ENCODE data around the gene RPS26.
A peak's percentile ranks its signal among the peaks of the same experiment; 100 is the strongest.
"Not testable (repeated sequence)": the region's sequence is repeated elsewhere in the genome, so short reads cannot be mapped to it uniquely, and the experiment has no call there.

Gene RPS26

DNA sequence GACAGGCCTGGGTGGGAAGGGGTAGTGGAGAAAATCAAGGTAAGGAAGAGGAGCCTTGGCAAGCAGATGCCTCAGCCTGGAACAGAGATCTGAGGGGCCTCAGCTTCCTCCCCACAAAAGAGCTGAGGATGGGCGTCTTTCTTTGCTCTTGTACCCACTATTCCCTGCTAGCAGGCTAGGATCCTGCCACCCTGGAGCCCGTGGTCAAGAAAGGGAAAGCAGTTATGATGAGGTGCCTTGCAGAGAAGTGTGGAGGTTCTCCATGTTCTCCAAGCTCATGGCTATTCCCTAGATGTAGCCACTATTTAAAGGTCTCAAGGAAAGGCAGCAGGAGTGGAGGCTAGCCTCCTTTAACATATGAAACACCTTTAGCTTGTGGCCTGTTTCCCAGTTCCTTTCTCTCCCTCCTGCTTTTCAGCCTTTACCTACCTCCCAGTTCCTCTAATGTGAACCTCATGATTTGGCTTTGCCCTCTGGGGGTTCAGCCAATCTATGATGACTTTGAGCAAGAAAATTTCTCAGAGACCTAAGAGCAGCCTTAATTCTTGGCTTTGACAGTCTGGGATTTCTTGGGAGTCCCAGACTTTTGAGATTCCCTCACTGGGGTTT lies 19.7 kb upstream of the RPS26 start:
- no peak for DNase-seq (ENCODE audit: low read depth)

- no peak for DNase-seq (ENCODE audit: low read depth)
Observed at GRCh38 chr12:56028511-56029165, 13.1 kb upstream of the RPS26 start.

DNA sequence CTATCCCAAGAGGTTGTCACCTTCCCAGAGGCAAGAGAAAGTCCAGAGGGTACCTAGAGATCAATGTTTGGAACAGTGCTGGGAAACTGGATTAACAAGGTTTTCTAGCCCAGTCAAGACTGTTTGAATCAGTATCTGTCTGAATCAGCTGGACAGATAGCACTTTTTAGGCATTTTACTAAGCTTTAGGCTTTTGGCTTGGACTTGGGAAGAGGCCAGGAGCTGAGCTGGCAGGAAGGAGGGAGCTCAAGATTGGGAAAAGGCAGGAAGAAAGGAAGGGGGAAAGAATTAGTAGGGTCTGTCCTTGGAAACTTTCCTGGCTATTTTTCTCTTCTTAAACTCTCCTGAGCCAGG lies 12.6 kb upstream of the RPS26 start:
- peak; percentile 16 for DNase-seq (ENCODE audit: low read depth)

DNA sequence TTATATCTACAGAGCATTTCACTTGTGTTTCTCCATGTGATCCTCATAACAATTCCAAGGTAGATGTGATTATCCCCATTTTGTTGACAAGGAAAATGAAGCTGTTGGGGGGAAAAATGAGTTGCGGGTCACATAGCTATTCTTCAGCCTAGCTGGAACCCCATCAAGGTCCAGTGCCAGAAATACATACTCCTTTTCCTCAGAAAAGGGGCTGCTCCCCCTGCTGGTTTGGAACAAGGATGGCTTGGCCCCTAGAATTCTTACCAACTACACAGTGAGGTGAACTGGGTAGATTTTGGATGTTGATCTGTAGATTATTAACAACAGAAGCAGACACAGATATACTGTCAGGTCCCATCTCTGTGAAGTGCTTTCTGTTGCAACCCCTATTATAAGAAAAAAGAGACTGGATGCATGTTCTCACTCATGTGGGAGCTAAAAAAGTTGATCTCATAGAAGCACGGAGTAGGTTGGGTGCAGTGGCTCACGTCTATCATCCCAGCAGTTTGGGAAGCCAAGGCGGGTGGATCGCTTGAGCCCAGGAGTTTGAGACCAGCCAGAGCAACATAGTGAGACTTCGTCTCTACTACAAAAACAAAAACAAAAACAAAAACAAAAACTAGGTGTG lies 11.9 kb upstream of the RPS26 start:
- peak; percentile 43 for DNase-seq (ENCODE audit: low read depth)

DNA sequence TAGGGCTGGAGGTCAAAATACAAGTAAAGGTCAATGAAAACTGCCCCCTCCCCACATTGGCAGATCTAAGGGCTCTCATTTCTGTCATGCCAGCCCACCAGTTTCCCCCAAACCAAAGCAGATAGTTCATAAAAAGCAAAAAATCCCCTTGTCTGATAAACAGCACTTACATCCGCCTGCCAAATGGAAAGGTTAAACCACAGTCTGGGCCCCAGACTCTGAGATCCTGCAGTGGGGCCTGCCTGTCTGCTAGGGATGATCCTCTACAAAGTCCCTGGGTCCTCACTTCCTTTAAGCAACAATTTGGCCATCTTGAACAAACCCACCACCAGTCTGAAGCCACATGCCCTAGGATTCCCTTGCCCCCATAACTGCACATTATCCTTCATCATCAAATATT lies 9.7 kb upstream of the RPS26 start:
- DNase-seq (ENCODE audit: low read depth), result no peak

DNA sequence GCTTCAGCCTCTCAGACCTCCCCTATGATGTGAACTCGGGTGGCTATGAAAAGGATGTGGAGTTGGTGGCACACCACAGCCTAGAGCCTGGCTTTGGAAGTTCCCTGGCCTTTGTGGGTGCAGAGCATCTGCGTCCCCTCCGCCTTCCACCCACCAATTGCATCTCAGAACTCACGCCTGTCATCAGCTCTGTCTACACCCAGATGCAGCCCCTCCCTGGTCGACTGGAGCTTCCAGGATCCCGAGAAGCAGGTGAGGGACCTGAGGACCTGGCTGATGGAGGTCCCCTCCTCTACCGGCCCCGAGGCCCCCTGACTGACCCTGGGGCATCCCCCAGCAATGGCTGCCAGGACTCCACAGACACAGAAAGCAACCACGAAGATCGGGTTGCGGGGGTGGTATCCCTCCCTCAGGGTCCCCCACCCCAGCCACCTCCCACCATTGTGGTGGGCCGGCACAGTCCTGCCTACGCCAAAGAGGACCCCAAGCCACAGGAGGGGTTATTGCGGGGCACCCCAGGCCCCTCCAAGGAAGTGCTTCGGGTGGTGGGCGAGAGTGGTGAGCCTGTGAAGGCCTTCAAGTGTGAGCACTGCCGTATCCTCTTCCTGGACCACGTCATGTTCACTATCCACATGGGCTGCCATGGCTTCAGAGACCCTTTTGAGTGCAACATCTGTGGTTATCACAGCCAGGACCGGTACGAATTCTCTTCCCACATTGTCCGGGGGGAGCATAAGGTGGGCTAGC lies 7.0 kb upstream of the RPS26 start:
- no peak for DNase-seq (ENCODE audit: low read depth)

DNA sequence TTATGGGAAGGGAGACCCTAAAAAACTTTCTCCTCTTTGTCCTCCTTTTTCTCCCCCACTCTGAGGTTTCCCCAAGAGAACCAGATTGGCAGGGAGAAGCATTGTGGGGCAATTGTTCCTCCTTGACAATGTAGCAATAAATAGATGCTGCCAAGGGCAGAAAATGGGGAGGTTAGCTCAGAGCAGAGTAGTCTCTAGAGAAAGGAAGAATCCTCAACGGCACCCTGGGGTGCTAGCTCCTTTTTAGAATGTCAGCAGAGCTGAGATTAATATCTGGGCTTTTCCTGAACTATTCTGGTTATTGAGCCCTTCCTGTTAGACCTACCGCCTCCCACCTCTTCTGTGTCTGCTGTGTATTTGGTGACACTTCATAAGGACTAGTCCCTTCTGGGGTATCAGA lies 4.6 kb upstream of the RPS26 start:
- peak; percentile 30 for DNase-seq (ENCODE audit: low read depth)

DNA sequence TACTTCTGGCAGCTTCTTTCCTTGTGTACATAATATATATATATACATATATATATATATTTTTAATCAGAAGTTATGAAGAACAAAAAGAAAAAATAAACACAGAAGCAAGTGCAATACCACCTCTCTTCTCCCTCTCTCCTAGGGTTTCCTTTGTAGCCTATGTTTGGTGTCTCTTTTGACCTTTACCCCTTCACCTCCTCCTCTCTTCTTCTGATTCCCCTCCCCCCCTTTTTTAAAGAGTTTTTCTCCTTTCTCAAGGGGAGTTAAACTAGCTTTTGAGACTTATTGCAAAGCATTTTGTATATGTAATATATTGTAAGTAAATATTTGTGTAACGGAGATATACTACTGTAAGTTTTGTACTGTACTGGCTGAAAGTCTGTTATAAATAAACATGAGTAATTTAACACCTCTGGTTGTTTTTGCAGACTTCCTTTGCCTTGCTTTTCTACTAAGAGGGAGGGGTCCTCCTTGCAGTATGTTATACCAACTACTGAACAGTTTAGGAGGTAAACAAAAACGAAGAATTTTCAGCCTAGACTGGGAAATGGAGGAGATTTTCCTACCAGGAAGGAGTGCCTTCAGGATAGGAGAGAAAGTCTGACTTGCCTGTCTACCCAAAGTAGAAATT lies 3.6 kb upstream of the RPS26 start:
- DNase-seq (ENCODE audit: low read depth), result no peak

DNA sequence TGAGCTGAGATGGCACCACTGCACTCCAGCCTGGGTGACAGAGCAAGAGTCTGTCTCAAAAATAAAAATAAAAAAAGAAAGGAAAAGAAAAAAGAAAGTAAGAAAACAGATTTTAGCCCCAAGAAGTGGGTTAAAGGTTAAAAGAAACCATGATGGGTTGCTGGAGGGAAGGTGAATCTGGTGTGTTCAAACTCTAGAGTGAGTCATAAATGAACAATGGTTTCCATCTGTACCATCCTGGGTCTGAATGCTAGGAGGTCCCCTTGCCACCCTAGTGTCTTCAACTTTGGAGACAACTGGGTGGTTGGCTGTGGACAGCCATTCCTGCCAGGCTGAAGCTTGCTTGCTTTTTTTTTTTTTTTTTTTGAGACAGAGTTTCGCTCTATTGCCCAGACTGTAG lies 1.6 kb upstream of the RPS26 start:
- DNase-seq (ENCODE audit: low read depth), result no peak

- no peak for DNase-seq (ENCODE audit: low read depth)
Observed at GRCh38 chr12:56040963-56041551, 661 bp upstream of the RPS26 start.

DNA sequence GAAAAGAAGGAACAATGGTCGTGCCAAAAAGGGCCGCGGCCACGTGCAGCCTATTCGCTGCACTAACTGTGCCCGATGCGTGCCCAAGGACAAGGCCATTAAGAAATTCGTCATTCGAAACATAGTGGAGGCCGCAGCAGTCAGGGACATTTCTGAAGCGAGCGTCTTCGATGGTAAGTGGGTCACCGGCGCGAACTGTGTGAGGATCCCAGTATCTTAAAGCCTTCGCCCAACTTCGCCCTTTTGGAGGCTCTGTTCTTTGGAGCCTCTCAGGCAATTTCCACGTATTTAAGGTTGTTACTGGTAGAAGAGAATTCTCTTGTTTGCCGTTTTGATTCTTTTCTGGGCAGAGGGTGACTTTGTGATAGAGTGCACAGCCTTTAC lies 704 bp downstream of the RPS26 start:
- not testable (repeated sequence) for DNase-seq (ENCODE audit: low read depth)

- no peak for DNase-seq (ENCODE audit: low read depth)
Observed at GRCh38 chr12:56042843-56043242, 1.1 kb downstream of the RPS26 start.

- DNase-seq (ENCODE audit: low read depth), result no peak
Observed at GRCh38 chr12:56046027-56046780, 4.5 kb downstream of the RPS26 start.

- no peak for DNase-seq (ENCODE audit: low read depth)
Observed at GRCh38 chr12:56053407-56053893, 11.7 kb downstream of the RPS26 start.

GRCh38 chr12:56059964-56060363 lies 18.2 kb downstream of the RPS26 start:
- DNase-seq (ENCODE audit: low read depth), result peak; percentile 12

DNA sequence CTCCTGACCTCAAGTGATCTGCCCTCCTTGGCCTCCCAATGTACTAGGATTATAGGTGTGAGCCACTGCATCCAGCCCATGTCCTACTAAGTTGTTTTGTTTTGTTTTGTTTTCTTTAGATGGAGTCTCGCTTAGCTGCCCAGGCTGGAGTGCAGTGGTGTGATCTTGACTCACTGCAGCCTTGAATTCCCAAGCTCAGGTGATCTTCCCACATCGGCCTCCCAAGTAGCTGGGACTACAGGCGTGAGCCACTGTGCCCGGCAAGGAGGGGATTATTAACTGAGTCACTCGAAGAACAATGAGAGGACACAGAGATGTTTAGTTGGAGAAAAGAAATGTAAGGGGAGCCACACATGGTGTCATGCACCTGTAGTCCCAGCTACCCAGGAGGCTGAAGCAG lies 20.3 kb downstream of the RPS26 start:
- DNase-seq (ENCODE audit: low read depth), result no peak

DNA sequence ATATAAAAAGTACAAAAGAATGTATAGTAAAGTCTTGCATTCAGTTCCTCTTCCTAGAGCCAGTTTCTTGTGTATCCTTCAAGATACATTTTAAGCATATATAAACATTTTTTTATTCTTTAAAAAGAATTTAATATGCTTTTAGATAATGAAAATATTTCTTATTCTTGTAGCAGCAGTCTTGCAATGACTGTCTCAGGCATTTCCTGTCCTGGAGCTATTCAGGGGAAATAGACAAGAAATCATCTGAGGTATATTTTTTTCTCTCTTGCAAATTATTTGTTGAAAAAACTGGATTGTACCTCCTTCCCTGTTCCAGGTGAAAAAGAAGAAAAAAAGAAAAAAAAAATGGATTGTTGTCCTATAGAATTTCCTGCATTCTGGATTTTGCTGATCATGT lies 21.3 kb downstream of the RPS26 start:
- DNase-seq (ENCODE audit: low read depth), result no peak

DNA sequence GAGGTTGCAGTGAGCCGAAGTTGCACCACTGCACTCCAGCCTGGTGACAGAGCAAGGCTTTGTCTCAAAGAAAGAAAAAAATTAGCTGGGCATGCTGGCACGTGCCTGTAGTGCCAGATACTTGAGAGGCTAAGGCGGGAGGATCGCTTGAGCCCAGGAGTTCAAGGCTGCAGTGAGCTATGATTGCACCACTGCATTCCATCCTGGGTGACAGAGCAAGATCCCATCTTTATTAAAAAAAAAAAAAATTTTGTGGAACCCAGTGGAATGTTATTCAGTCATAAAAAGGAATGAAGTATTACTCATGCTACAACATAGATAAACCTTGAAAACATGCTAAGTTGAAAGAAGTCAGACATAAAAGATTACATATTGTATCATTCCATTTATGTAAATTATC lies 29.9 kb downstream of the RPS26 start:
- peak; percentile 42 for DNase-seq (ENCODE audit: low read depth)

GRCh38 chr12:56074396-56074795 lies 32.7 kb downstream of the RPS26 start:
- DNase-seq (ENCODE audit: low read depth), result no peak

- not testable (repeated sequence) for DNase-seq (ENCODE audit: low read depth)
Observed at GRCh38 chr12:56077966-56078365, 36.2 kb downstream of the RPS26 start.

- DNase-seq (ENCODE audit: low read depth), result no peak
Observed at GRCh38 chr12:56078427-56078826, 36.7 kb downstream of the RPS26 start.
